Central memory CD8-positive, alpha-beta T cell (primary cell): Measurements from ENCODE around the gene MASP1.
"Not testable (repeated sequence)": the region's sequence is repeated elsewhere in the genome, so short reads cannot be mapped to it uniquely, and the experiment has no call there.

ENCODE experiments used
- ATAC-seq: fragments of 150-1000 bp; cut with Tn5 transposase; replicated peaks from 2 replicates; pipeline ENCODE4 v1.10.0; 2022; ENCODE audit warnings: mild to moderate bottlenecking, moderate FRiP score, moderate number of reproducible peaks; ENCODE audit not compliant: poor library complexity, severe bottlenecking; ENCODE audit errors: extremely low read depth
- DNase-seq, 2 donors: peaks; one replicate each; pipeline ENCODE4 v3.0.0; 2021; ENCODE audit warnings: low spot score in 2 of 2
- H3K27ac Mint-ChIP-seq: one replicate; pipeline ENCODE4 v1.8.0; 2022; ENCODE audit warnings: low read depth, mild to moderate bottlenecking, moderate library complexity, mixed read lengths
- H3K27me3 Mint-ChIP-seq: one replicate; pipeline ENCODE4 v1.8.0; 2022; ENCODE audit warnings: mixed read lengths
- H3K36me3 Mint-ChIP-seq: one replicate; pipeline ENCODE4 v1.8.0; 2022; ENCODE audit warnings: mild to moderate bottlenecking, moderate library complexity, mixed read lengths; ENCODE audit not compliant: insufficient read depth
- H3K4me1 Mint-ChIP-seq: one replicate; pipeline ENCODE4 v1.8.0; 2022; ENCODE audit warnings: mixed read lengths
- H3K4me3 Mint-ChIP-seq: one replicate; pipeline ENCODE4 v1.8.0; 2022; ENCODE audit warnings: mild to moderate bottlenecking, moderate library complexity, mixed read lengths
- H3K9me3 Mint-ChIP-seq: one replicate; pipeline ENCODE4 v1.8.0; 2022; ENCODE audit warnings: mixed read lengths

MASP1 gene

GRCh38 chr3:187255314-187255713, 36.2 kb downstream of the MASP1 start:
- Mint-ChIP-seq H3K4me3 (no peak overlapping the region), H3K27ac (no peak overlapping the region), H3K9me3 (no peaks in the 10 kb centered on the region)

GRCh38 chr3:187252311-187252710, 39.2 kb downstream of the MASP1 start:
- H3K4me3 Mint-ChIP-seq, result no peak overlapping the region
- ATAC-seq (no peak), DNase-seq (no peak)
- no peaks in the 10 kb centered on the region for H3K27me3 Mint-ChIP-seq
- no peak overlapping the region for H3K27ac Mint-ChIP-seq
- no peaks in the 10 kb centered on the region for H3K9me3 Mint-ChIP-seq
- no peaks in the 10 kb centered on the region for H3K36me3 Mint-ChIP-seq
- H3K4me1 Mint-ChIP-seq, result peaks cover 4% of the 10 kb centered on the region

More at GRCh38 chr3:187255314-187255713, 36.2 kb downstream of the MASP1 start:
- ATAC-seq (no peak), DNase-seq (no peak)
- Mint-ChIP-seq H3K4me1 (no peaks in the 10 kb centered on the region), H3K36me3 (no peaks in the 10 kb centered on the region), H3K27me3 (peaks cover 20% of the 10 kb centered on the region)

GRCh38 chr3:187251599-187251998, 39.9 kb downstream of the MASP1 start:
- Mint-ChIP-seq H3K36me3 (no peaks in the 10 kb centered on the region), H3K4me3 (no peak overlapping the region), H3K9me3 (no peaks in the 10 kb centered on the region), H3K27ac (no peak overlapping the region), H3K27me3 (peaks cover 6% of the 10 kb centered on the region), H3K4me1 (peaks cover 7% of the 10 kb centered on the region)
- DNase-seq (no peak), ATAC-seq (no peak)

- Mint-ChIP-seq H3K4me3 (no peak overlapping the region), H3K9me3 (no peaks in the 10 kb centered on the region), H3K27me3 (peaks cover 13% of the 10 kb centered on the region), H3K4me1 (peaks cover 7% of the 10 kb centered on the region), H3K36me3 (no peaks in the 10 kb centered on the region), H3K27ac (no peak overlapping the region)
- ATAC-seq (no peak), DNase-seq (no peak)
Measured at GRCh38 chr3:187247398-187247797, 44.1 kb downstream of the MASP1 start.

GRCh38 chr3:187243933-187244524, 47.5 kb downstream of the MASP1 start:
- H3K36me3 Mint-ChIP-seq, result no peaks in the 10 kb centered on the region
- H3K9me3 Mint-ChIP-seq, result peaks cover 8% of the 10 kb centered on the region
- DNase-seq (no peak), ATAC-seq (no peak)
- peaks cover 7% of the 10 kb centered on the region for H3K4me1 Mint-ChIP-seq
- H3K27ac Mint-ChIP-seq, result no peak overlapping the region
- H3K4me3 Mint-ChIP-seq, result no peak overlapping the region
- H3K27me3 Mint-ChIP-seq, result peaks cover 13% of the 10 kb centered on the region

- Mint-ChIP-seq H3K27me3 (peaks cover 13% of the 10 kb centered on the region), H3K4me3 (no peak overlapping the region), H3K27ac (no peak overlapping the region), H3K36me3 (no peaks in the 10 kb centered on the region), H3K9me3 (peaks cover 8% of the 10 kb centered on the region), H3K4me1 (peaks cover 7% of the 10 kb centered on the region)
- no peak for DNase-seq
- ATAC-seq, result no peak
Measured at GRCh38 chr3:187242900-187243299, 48.6 kb downstream of the MASP1 start.

GRCh38 chr3:187242435-187242834, 49.1 kb downstream of the MASP1 start:
- H3K27ac Mint-ChIP-seq, result no peak overlapping the region
- H3K4me1 Mint-ChIP-seq, result peaks cover 5% of the 10 kb centered on the region
- H3K27me3 Mint-ChIP-seq, result peaks cover 13% of the 10 kb centered on the region
- H3K9me3 Mint-ChIP-seq, result peaks cover 8% of the 10 kb centered on the region
- no peak for ATAC-seq
- DNase-seq, result no peak
- no peaks in the 10 kb centered on the region for H3K36me3 Mint-ChIP-seq
- H3K4me3 Mint-ChIP-seq, result no peak overlapping the region

- DNase-seq, ATAC-seq, H3K27ac Mint-ChIP-seq, H3K4me3 Mint-ChIP-seq, H3K36me3 Mint-ChIP-seq, H3K27me3 Mint-ChIP-seq, H3K9me3 Mint-ChIP-seq, H3K4me1 Mint-ChIP-seq: not testable (repeated sequence)
Measured at GRCh38 chr3:187238835-187239234, 52.7 kb downstream of the MASP1 start.

GRCh38 chr3:187238239-187238638, 53.3 kb downstream of the MASP1 start:
- H3K4me3 Mint-ChIP-seq, result no peak overlapping the region
- ATAC-seq (no peak), DNase-seq (no peak)
- no peak overlapping the region for H3K27ac Mint-ChIP-seq
- no peaks in the 10 kb centered on the region for H3K27me3 Mint-ChIP-seq
- H3K4me1 Mint-ChIP-seq, result no peaks in the 10 kb centered on the region
- H3K36me3 Mint-ChIP-seq, result no peaks in the 10 kb centered on the region
- peaks cover 8% of the 10 kb centered on the region for H3K9me3 Mint-ChIP-seq

GRCh38 chr3:187237741-187238140, 53.8 kb downstream of the MASP1 start:
- H3K4me3 Mint-ChIP-seq, result no peak overlapping the region
- H3K27me3 Mint-ChIP-seq, result no peaks in the 10 kb centered on the region
- ATAC-seq (no peak), DNase-seq (no peak)
- H3K4me1 Mint-ChIP-seq, result no peaks in the 10 kb centered on the region
- peaks cover 8% of the 10 kb centered on the region for H3K9me3 Mint-ChIP-seq
- H3K36me3 Mint-ChIP-seq, result no peaks in the 10 kb centered on the region
- H3K27ac Mint-ChIP-seq, result no peak overlapping the region

- DNase-seq, result no peak
- Mint-ChIP-seq H3K9me3 (peaks cover 8% of the 10 kb centered on the region), H3K27ac (no peak overlapping the region), H3K4me3 (no peak overlapping the region), H3K27me3 (no peaks in the 10 kb centered on the region), H3K36me3 (no peaks in the 10 kb centered on the region), H3K4me1 (no peaks in the 10 kb centered on the region)
- no peak for ATAC-seq
Measured at GRCh38 chr3:187236962-187237361, 54.6 kb downstream of the MASP1 start.

GRCh38 chr3:187230011-187230410, 61.5 kb downstream of the MASP1 start:
- Mint-ChIP-seq H3K36me3 (no peaks in the 10 kb centered on the region), H3K27me3 (peaks cover 11% of the 10 kb centered on the region), H3K9me3 (no peaks in the 10 kb centered on the region), H3K27ac (no peak overlapping the region), H3K4me3 (no peak overlapping the region), H3K4me1 (no peaks in the 10 kb centered on the region)
- ATAC-seq, result no peak
- no peak for DNase-seq

- H3K27ac Mint-ChIP-seq, result no peak overlapping the region
- ATAC-seq, result no peak
- no peaks in the 10 kb centered on the region for H3K4me1 Mint-ChIP-seq
- H3K36me3 Mint-ChIP-seq, result no peaks in the 10 kb centered on the region
- DNase-seq, result no peak
- peaks cover 11% of the 10 kb centered on the region for H3K27me3 Mint-ChIP-seq
- H3K9me3 Mint-ChIP-seq, result no peaks in the 10 kb centered on the region
- no peak overlapping the region for H3K4me3 Mint-ChIP-seq
Measured at GRCh38 chr3:187228740-187229139, 62.8 kb downstream of the MASP1 start.
